A549 (cell line): ENCODE data around the gene TSSK2.

ENCODE experiments used
- CEBPB ChIP-seq, 2 experiments: fragments of >200 bp in 1 of 2; sonication (Bioruptor Twin) in 1 of 2; formaldehyde crosslinking in 1 of 2; IDR thresholded peaks; 2 replicates each; pipeline ENCODE4 v1.6.1; 2012 to 2016
- CTCF ChIP-seq: fragments of >200 bp; sonication (Bioruptor Twin); formaldehyde crosslinking; IDR thresholded peaks from 3 replicates; pipeline ENCODE4 v1.5.1; 2016
- EP300 ChIP-seq, 2 experiments: fragments of >200 bp; sonication (Bioruptor Twin); formaldehyde crosslinking; IDR thresholded peaks; 2 replicates in 1 of 2; 3 replicates in 1 of 2; pipeline ENCODE4 v1.6.1; 2016 to 2017
- HEYL ChIP-seq: fragments of 250-450 bp; sonication (Bioruptor Pico); IDR thresholded peaks from 2 replicates; pipeline ENCODE4 v1.8.0; 2021; ENCODE audit warnings: mild to moderate bottlenecking, moderate library complexity
- JUN ChIP-seq, 2 experiments: fragments of >200 bp; sonication (Bioruptor Twin); formaldehyde crosslinking; IDR thresholded peaks; 2 replicates in 1 of 2; 3 replicates in 1 of 2; pipeline ENCODE4 v1.6.1; 2016 to 2017
- KDM1A ChIP-seq: fragments of 200-600 bp; sonication (generic); IDR thresholded peaks from 2 replicates; pipeline ENCODE4 v1.6.1; 2016; ENCODE audit warnings: low read depth, mild to moderate bottlenecking
- NFE2L2 ChIP-seq: fragments of 150-350 bp; conservative IDR thresholded peaks from 2 replicates; pipeline ENCODE4 v1.6.1; 2014; ENCODE audit warnings: low read length
- POLR2A ChIP-seq: IDR thresholded peaks from 2 replicates; pipeline ENCODE4 v1.6.1; 2012; ENCODE audit warnings: mild to moderate bottlenecking, low read length
- POLR2AphosphoS2 ChIP-seq: conservative IDR thresholded peaks from 2 replicates; pipeline ENCODE4 v1.6.1; 2012; ENCODE audit warnings: low read length, improper control_type of control experiment, inconsistent platforms
- RAD21 ChIP-seq, 2 experiments: fragments of >200 bp in 1 of 2; sonication (Bioruptor Twin) in 1 of 2; formaldehyde crosslinking in 1 of 2; IDR thresholded peaks in 1 of 2; conservative IDR thresholded peaks in 1 of 2; 2 replicates in 1 of 2; 3 replicates in 1 of 2; pipeline ENCODE4 v1.6.1; 2012 to 2018; ENCODE audit warnings: inconsistent platforms in 1 of 2
- SREBF2 ChIP-seq: fragments of 450-650 bp; IDR thresholded peaks from 2 replicates; pipeline ENCODE4 v1.6.1; 2014; ENCODE audit warnings: mild to moderate bottlenecking, moderate library complexity
- USF2 ChIP-seq: fragments of 450-650 bp; IDR thresholded peaks from 2 replicates; pipeline ENCODE4 v1.6.1; 2014; ENCODE audit warnings: antibody characterized with exemption
- TF ChIP-seq, protein P1 (sequence below): IDR thresholded peaks from 2 replicates; pipeline ENCODE4 v1.6.1; 2012

GRCh38 chr22:19098157-19098556, 33.0 kb upstream of the TSSK2 start:
- TF ChIP-seq CTCF: no peak
- TF ChIP-seq POLR2A: no peak
- TF ChIP-seq HEYL (CRISPR knock-in tag): no peak
- TF ChIP-seq USF2: no peak
- TF ChIP-seq SREBF2: no peak
- TF ChIP-seq NFE2L2: no peak
- no peak for TF ChIP-seq RAD21 (conservative IDR thresholded peaks at IDR 0.05 in 1 of 2, IDR thresholded peaks at IDR 0.05 in 1 of 2)
- TF ChIP-seq KDM1A: no peak
- TF ChIP-seq CEBPB (IDR thresholded peaks at IDR 0.05): no peak
- TF ChIP-seq, protein P1, sequence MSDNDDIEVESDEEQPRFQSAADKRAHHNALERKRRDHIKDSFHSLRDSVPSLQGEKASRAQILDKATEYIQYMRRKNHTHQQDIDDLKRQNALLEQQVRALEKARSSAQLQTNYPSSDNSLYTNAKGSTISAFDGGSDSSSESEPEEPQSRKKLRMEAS: no peak
- no peak for TF ChIP-seq JUN (IDR thresholded peaks at IDR 0.05)
- no peak for TF ChIP-seq POLR2AphosphoS2
- no peak for TF ChIP-seq EP300 (IDR thresholded peaks at IDR 0.05)
